ENCODE results near the gene TPM1. TPM values are rescaled to one million over a fixed set of nuclear protein-coding genes. Genes with fewer than 3 reads are reported as not detected.

The TPM1 gene
- total and polyA plus RNA-seq, 2 donors (not counting 1 experiment from before 2014, with no cell fraction given): 224 to 1,732 TPM

GRCh38 chr15:62998262-62998890, 44.2 kb upstream of the TPM1 start:
- TF ChIP-seq EZH2 (IDR thresholded peaks at IDR 0.05; ENCODE audit: low read length, missing control alignments): no peak
- H3K9me3 ChIP-seq (ENCODE audit: control insufficient read depth, insufficient read depth, low read depth, low read length): no peaks in the 10 kb centered on the region
- H3K9ac ChIP-seq (ENCODE audit: insufficient read depth, low read length): no peak overlapping the region
- no peak overlapping the region for H3K27ac ChIP-seq (ENCODE audit: insufficient read depth, low read length)
- no peaks in the 10 kb centered on the region for H4K20me1 ChIP-seq (ENCODE audit: control insufficient read depth, extremely low read depth, insufficient read depth, low read length)
- no peak overlapping the region for H3K4me2 ChIP-seq (ENCODE audit: extremely low read depth, insufficient read depth, low read length)
- no peaks in the 10 kb centered on the region for H3K79me2 ChIP-seq (ENCODE audit: control insufficient read depth, insufficient read depth, low read length)
- H3K27me3 ChIP-seq (ENCODE audit: control insufficient read depth, insufficient read depth, low read length): no peaks in the 10 kb centered on the region
- H3K4me3 ChIP-seq (replicated peaks in 1 of 4; ENCODE audit: control extremely low read depth in 1 of 4, insufficient read depth in 1 of 4, low read depth in 3 of 4, low read length in 4 of 4): no peak overlapping the region
- no peak for DNase-seq (ENCODE audit: low read depth in 2 of 2)
- H2AFZ ChIP-seq (ENCODE audit: low read length): no peak overlapping the region
- H3K36me3 ChIP-seq (ENCODE audit: control insufficient read depth, insufficient read depth, low read length): no peaks in the 10 kb centered on the region
- no peaks in the 10 kb centered on the region for H3K4me1 ChIP-seq (ENCODE audit: control insufficient read depth, extremely low read depth, insufficient read depth, low read length)

- Histone ChIP-seq H3K4me3 (replicated peaks in 1 of 4; ENCODE audit: control extremely low read depth in 1 of 4, insufficient read depth in 1 of 4, low read depth in 3 of 4, low read length in 4 of 4) (no peak overlapping the region), H2AFZ (ENCODE audit: low read length) (no peak overlapping the region), H3K9ac (ENCODE audit: insufficient read depth, low read length) (no peak overlapping the region), H3K4me1 (ENCODE audit: control insufficient read depth, extremely low read depth, insufficient read depth, low read length) (no peaks in the 10 kb centered on the region), H3K79me2 (ENCODE audit: control insufficient read depth, insufficient read depth, low read length) (no peaks in the 10 kb centered on the region), H3K4me2 (ENCODE audit: extremely low read depth, insufficient read depth, low read length) (no peak overlapping the region), H3K27ac (ENCODE audit: insufficient read depth, low read length) (no peak overlapping the region), H3K36me3 (ENCODE audit: control insufficient read depth, insufficient read depth, low read length) (no peaks in the 10 kb centered on the region), H3K27me3 (ENCODE audit: control insufficient read depth, insufficient read depth, low read length) (no peaks in the 10 kb centered on the region), H3K9me3 (ENCODE audit: control insufficient read depth, insufficient read depth, low read depth, low read length) (no peaks in the 10 kb centered on the region), H4K20me1 (ENCODE audit: control insufficient read depth, extremely low read depth, insufficient read depth, low read length) (no peaks in the 10 kb centered on the region)
- TF ChIP-seq CTCF (conservative IDR thresholded peaks at IDR 0.05 in 1 of 2, IDR thresholded peaks at IDR 0.05 in 1 of 2; ENCODE audit: low read depth in 1 of 2, low read length in 2 of 2) (no peak), EZH2 (IDR thresholded peaks at IDR 0.05; ENCODE audit: low read length, missing control alignments) (no peak)
- no peak for DNase-seq (ENCODE audit: low read depth in 2 of 2)
These were observed 43.4 kb upstream of the TPM1 start for GRCh38 chr15:62999178-62999577.

GRCh38 chr15:62999923-63000561, 42.5 kb upstream of the TPM1 start:
- Histone ChIP-seq H3K79me2 (ENCODE audit: control insufficient read depth, insufficient read depth, low read length) (no peaks in the 10 kb centered on the region), H4K20me1 (ENCODE audit: control insufficient read depth, extremely low read depth, insufficient read depth, low read length) (no peaks in the 10 kb centered on the region), H3K9ac (ENCODE audit: insufficient read depth, low read length) (no peak overlapping the region), H3K27ac (ENCODE audit: insufficient read depth, low read length) (no peak overlapping the region), H3K36me3 (ENCODE audit: control insufficient read depth, insufficient read depth, low read length) (no peaks in the 10 kb centered on the region), H3K4me1 (ENCODE audit: control insufficient read depth, extremely low read depth, insufficient read depth, low read length) (no peaks in the 10 kb centered on the region), H3K4me2 (ENCODE audit: extremely low read depth, insufficient read depth, low read length) (no peak overlapping the region), H3K9me3 (ENCODE audit: control insufficient read depth, insufficient read depth, low read depth, low read length) (no peaks in the 10 kb centered on the region), H2AFZ (ENCODE audit: low read length) (no peak overlapping the region), H3K4me3 (replicated peaks in 1 of 4; ENCODE audit: control extremely low read depth in 1 of 4, insufficient read depth in 1 of 4, low read depth in 3 of 4, low read length in 4 of 4) (no peak overlapping the region), H3K27me3 (ENCODE audit: control insufficient read depth, insufficient read depth, low read length) (no peaks in the 10 kb centered on the region)
- no peak for DNase-seq (ENCODE audit: low read depth in 2 of 2)
- TF ChIP-seq EZH2 (IDR thresholded peaks at IDR 0.05; ENCODE audit: low read length, missing control alignments) (no peak), CTCF (conservative IDR thresholded peaks at IDR 0.05 in 1 of 2, IDR thresholded peaks at IDR 0.05 in 1 of 2; ENCODE audit: low read depth in 1 of 2, low read length in 2 of 2) (no peak)
